Loucy (cell line): ENCODE results near the gene CTNND2.

Experiments used
- EZH2phosphoT487 ChIP-seq: fragments of 200-600 bp; IDR thresholded peaks from 2 replicates; pipeline ENCODE4 v1.6.1; 2018; ENCODE audit warnings: antibody characterized with exemption, mild to moderate bottlenecking, moderate library complexity, borderline replicate concordance
- TF ChIP-seq, protein P1 (sequence below): fragments of 200-600 bp; sonication (generic); conservative IDR thresholded peaks from 2 replicates; pipeline ENCODE4 v1.5.1; 2014; ENCODE audit warnings: mild to moderate bottlenecking, antibody characterized with exemption, low read length

DNA sequence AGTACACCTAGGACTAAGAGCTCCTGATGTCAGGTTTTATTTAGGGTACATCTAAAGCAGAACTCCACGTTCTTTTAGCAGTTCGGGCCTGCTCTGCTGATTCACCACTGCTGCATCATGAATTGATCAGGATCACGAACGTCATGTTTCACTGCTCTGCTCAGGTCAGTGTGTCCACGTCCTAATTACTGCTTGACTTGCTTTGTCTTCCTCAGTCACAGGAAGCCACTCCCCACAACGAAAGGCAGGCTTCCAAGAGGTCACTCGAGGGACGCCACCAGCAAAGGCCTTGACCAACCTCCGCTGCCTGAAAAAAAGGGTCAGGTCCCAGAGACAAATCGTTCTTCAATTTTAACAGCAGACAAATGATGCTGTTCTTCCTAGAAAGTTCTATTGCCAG is 40.3 kb downstream of the CTNND2 start:
- no peak for TF ChIP-seq EZH2phosphoT487
- TF ChIP-seq, protein P1, sequence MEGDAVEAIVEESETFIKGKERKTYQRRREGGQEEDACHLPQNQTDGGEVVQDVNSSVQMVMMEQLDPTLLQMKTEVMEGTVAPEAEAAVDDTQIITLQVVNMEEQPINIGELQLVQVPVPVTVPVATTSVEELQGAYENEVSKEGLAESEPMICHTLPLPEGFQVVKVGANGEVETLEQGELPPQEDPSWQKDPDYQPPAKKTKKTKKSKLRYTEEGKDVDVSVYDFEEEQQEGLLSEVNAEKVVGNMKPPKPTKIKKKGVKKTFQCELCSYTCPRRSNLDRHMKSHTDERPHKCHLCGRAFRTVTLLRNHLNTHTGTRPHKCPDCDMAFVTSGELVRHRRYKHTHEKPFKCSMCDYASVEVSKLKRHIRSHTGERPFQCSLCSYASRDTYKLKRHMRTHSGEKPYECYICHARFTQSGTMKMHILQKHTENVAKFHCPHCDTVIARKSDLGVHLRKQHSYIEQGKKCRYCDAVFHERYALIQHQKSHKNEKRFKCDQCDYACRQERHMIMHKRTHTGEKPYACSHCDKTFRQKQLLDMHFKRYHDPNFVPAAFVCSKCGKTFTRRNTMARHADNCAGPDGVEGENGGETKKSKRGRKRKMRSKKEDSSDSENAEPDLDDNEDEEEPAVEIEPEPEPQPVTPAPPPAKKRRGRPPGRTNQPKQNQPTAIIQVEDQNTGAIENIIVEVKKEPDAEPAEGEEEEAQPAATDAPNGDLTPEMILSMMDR, result no peak
